ENCODE measurements around the gene TMEM138. TPM values are rescaled to one million over a fixed set of nuclear protein-coding genes. Genes with fewer than 3 reads are reported as not detected.

TMEM138 gene
- total RNA-seq, 2 donors from 2014 or later: 49.7 to 63.5 TPM

DNA sequence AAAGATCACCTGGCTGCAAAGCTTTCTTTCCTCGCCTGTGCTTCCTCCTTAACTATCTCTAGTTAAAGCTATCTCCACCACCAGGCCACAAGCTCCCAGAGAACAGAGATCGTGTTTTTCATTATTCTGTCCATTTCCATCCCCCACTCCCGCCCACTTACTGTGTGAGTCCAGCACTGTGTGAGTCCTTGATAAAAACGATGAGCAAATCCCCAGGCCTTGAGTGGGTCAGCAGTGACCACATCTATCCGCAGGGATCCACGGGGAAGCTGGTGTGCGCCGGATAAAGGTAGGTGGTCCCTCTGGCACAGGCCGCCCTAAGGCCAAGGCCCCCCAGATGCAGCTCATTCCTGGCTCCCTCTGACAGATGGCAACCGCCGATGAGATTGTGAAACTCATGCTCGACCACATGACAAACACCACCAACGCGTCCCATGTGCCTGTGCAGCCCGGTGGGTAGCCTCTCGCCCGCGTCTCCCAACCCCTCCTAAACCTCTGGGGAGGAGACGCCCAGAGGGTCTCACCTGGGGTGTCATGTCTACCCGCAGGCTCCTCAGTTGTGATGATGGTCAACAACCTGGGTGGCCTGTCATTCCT lies 19.9 kb upstream of the TMEM138 start:
- no peaks in the 10 kb centered on the region for H3K27me3 ChIP-seq (replicated peaks; ENCODE audit: insufficient read depth)
- no peak overlapping the region for H3K27ac ChIP-seq
- no peak overlapping the region for H3K4me3 ChIP-seq
- no peaks in the 10 kb centered on the region for H3K9me3 ChIP-seq
- no peak for ATAC-seq (ENCODE audit: insufficient number of reproducible peaks, low FRiP score, low read depth)
- TF ChIP-seq CTCF (IDR thresholded peaks at IDR 0.05): no peak
- peaks cover 8% of the 10 kb centered on the region for H3K36me3 ChIP-seq
- H3K4me1 ChIP-seq (ENCODE audit: control insufficient read depth in 1 of 2, low read depth in 2 of 2): no peaks in the 10 kb centered on the region
- DNase-seq (ENCODE audit: low spot score): no peak

DNA sequence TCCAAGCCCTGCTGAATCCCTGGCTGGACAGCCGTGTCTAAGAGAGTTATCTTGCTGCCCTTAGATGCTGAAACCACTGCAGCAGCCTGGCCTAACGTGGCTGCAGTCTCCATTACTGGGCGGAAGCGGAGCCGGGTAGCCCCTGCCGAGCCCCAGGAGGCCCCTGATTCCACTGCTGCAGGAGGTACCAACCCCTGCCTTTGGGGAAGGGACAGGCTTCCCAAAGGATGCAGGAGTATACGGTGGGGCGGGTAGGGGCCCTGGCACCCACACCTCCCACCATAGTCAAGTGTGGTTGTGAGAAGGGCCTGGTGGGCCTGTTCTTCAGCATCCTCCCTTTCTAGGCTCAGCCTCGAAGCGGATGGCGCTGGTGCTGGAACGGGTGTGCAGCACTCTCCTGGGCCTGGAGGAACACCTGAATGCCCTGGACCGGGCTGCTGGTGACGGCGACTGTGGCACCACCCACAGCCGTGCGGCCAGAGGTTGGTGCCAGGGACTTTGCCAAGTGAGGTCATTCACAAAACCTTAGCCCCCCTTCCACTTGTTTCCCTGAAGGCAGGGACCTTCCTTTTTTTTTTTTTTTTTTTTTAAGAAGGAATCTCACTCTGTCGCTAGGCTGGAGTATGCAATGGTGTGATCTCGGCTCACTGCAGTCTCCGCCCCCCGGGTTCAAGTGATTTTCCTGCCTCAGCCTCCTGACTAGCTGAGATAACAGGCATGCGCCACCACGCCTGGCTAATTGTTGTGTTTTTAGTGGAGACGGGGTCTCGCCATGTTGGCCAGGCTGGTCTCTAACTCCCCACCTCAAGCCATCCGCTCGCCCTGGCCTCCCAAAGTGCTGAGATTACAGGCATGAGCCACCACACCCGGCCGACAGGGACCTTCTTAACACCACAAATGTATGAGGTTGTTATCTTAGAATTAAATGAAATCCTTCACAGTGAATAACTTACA lies 18.1 kb upstream of the TMEM138 start:
- Histone ChIP-seq H3K9me3 (no peaks in the 10 kb centered on the region), H3K27me3 (replicated peaks; ENCODE audit: insufficient read depth) (no peaks in the 10 kb centered on the region), H3K36me3 (peaks cover 8% of the 10 kb centered on the region), H3K27ac (no peak overlapping the region), H3K4me3 (no peak overlapping the region), H3K4me1 (ENCODE audit: control insufficient read depth in 1 of 2, low read depth in 2 of 2) (no peaks in the 10 kb centered on the region)
- DNase-seq (ENCODE audit: low spot score): no peak
- ATAC-seq (ENCODE audit: insufficient number of reproducible peaks, low FRiP score, low read depth): no peak
- no peak for TF ChIP-seq CTCF (IDR thresholded peaks at IDR 0.05)

DNA sequence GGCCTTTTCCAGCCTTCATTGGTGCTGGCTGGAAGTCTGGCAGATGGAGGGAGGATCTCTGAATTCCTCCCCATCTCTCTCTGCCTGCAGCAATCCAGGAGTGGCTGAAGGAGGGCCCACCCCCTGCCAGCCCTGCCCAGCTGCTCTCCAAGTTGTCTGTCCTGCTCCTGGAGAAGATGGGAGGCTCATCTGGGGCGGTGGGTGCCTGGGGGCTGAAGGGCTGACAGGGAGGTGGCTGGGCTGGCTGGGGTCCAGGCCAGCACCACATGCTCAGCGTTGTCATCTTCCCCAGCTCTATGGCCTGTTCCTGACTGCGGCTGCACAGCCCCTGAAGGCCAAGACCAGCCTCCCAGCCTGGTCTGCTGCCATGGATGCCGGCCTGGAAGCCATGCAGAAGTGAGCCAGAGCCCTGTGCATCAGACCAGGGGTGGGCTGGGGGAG lies 17.0 kb upstream of the TMEM138 start:
- Histone ChIP-seq H3K36me3 (peaks cover 13% of the 10 kb centered on the region), H3K4me3 (no peak overlapping the region), H3K4me1 (ENCODE audit: control insufficient read depth in 1 of 2, low read depth in 2 of 2) (no peaks in the 10 kb centered on the region), H3K27ac (no peak overlapping the region), H3K27me3 (replicated peaks; ENCODE audit: insufficient read depth) (no peaks in the 10 kb centered on the region), H3K9me3 (no peaks in the 10 kb centered on the region)
- no peak for ATAC-seq (ENCODE audit: insufficient number of reproducible peaks, low FRiP score, low read depth)
- TF ChIP-seq CTCF (IDR thresholded peaks at IDR 0.05): no peak
- DNase-seq (ENCODE audit: low spot score): no peak

- H3K27ac ChIP-seq: no peak overlapping the region
- DNase-seq (ENCODE audit: low spot score) (no peak), ATAC-seq (ENCODE audit: insufficient number of reproducible peaks, low FRiP score, low read depth) (no peak)
- no peaks in the 10 kb centered on the region for H3K9me3 ChIP-seq
- H3K27me3 ChIP-seq (replicated peaks; ENCODE audit: insufficient read depth): no peaks in the 10 kb centered on the region
- H3K4me3 ChIP-seq: no peak overlapping the region
- no peaks in the 10 kb centered on the region for H3K4me1 ChIP-seq (ENCODE audit: control insufficient read depth in 1 of 2, low read depth in 2 of 2)
- no peak for TF ChIP-seq CTCF (IDR thresholded peaks at IDR 0.05)
- H3K36me3 ChIP-seq: peaks cover 21% of the 10 kb centered on the region
These were observed 16.0 kb upstream of the TMEM138 start for GRCh38 chr11:61345954-61346843.

All from thoracic aorta (tissue), 2 donors.